Epithelial cell of umbilical artery (primary cell): Measurements from ENCODE around the gene CISTR. TPM values are rescaled to one million over a fixed set of nuclear protein-coding genes. Genes with fewer than 3 reads are reported as not detected.

Source experiments
- total RNA-seq: library from RNA; depleted of rRNA; stranded (reverse); fragments of >200 nt; gene quantifications from 2 replicates; pipeline ENCODE4 v1.2.3, GENCODE V29; 2014

CISTR gene
- total RNA-seq, result not detected in 2 replicates

GRCh38 chr12:53751336-53752191 lies at the start of gene CISTR:
Gene CISTR, minus strand, starts transcription at chr12:53751979.

GRCh38 chr12:53727310-53728041 lies 24.3 kb downstream of the CISTR start, which contains the start of gene CALCOCO1:
Gene CALCOCO1, minus strand, starts transcription at chr12:53727452. Its CDS starts 2,210 bp downstream, at chr12:53725242.

Other genes starting within 250 kb of the CISTR start
- not detected in 2 replicates for gene NPFF, start 244.5 kb downstream of the CISTR start, total RNA-seq
- 8.8 and 10.4 TPM in 2 replicates for gene ATF7, start 125.6 kb downstream of the CISTR start, total RNA-seq
- 131 and 139 TPM in 2 replicates for gene ATP5MC2, start 75.9 kb downstream of the CISTR start, total RNA-seq
- 44.2 and 80.2 TPM in 2 replicates for gene CALCOCO1, start 24.5 kb downstream of the CISTR start, total RNA-seq
- not detected in 2 replicates for gene HOXC13, start 186.9 kb upstream of the CISTR start, total RNA-seq
- not detected in 2 replicates for gene HOXC12, start 202.9 kb upstream of the CISTR start, total RNA-seq
- gene HOXC11, start 221.1 kb upstream of the CISTR start, total RNA-seq, result not detected in 2 replicates
- under 0.01 TPM in 1 of 2 replicates, not detected in the other for gene HOTAIR, start 223.0 kb upstream of the CISTR start, total RNA-seq
- gene HOXC10, start 233.2 kb upstream of the CISTR start, total RNA-seq, result not detected in 2 replicates
- gene HOXC9, start 248.2 kb upstream of the CISTR start, total RNA-seq, result not detected in 2 replicates